HK-2 (cell line): ENCODE measurements around the gene IGLL1.

Source experiments
- DNase-seq: peaks from one replicate; pipeline ENCODE4 v3.0.0-alpha.2; 2018; ENCODE audit not compliant: unreplicated experiment

Gene IGLL1

GRCh38 chr22:23529166-23530103 is 50.7 kb downstream of the IGLL1 start:
- DNase-seq: no peak

- DNase-seq: no peak
These were observed 51.9 kb downstream of the IGLL1 start for GRCh38 chr22:23527971-23528740.

GRCh38 chr22:23526596-23527316 is 53.3 kb downstream of the IGLL1 start:
- no peak for DNase-seq

GRCh38 chr22:23525510-23525909 is 54.6 kb downstream of the IGLL1 start:
- no peak for DNase-seq

GRCh38 chr22:23524226-23524625 is 55.9 kb downstream of the IGLL1 start:
- no peak for DNase-seq

GRCh38 chr22:23523713-23524112 is 56.4 kb downstream of the IGLL1 start:
- DNase-seq: no peak
